Neural progenitor cell (in vitro differentiated cells): Measurements from ENCODE around the gene NDUFB3.

ENCODE experiments used
- CTCF ChIP-seq: fragments of 200-600 bp; sonication (generic); IDR thresholded peaks from 2 replicates; pipeline ENCODE4 v1.5.1; 2017; ENCODE audit warnings: antibody characterized with exemption, mild to moderate bottlenecking
- EZH2phosphoT487 ChIP-seq: fragments of 200-600 bp; sonication (generic); IDR thresholded peaks from 2 replicates; pipeline ENCODE4 v1.6.1; 2017; ENCODE audit warnings: antibody characterized with exemption

GRCh38 chr2:201071479-201072200, at the start of gene NDUFB3, which contains the start of gene HYCC2:
- no peak for TF ChIP-seq EZH2phosphoT487
- peak; percentile 36 for TF ChIP-seq CTCF
